GM12891 (cell line): ENCODE measurements around the gene FOXK1.
"Not testable (repeated sequence)": the region's sequence is repeated elsewhere in the genome, so short reads cannot be mapped to it uniquely, and the experiment has no call there.

Experiments
- DNase-seq: peaks from one replicate; pipeline ENCODE4 v3.0.0; 2011; ENCODE audit warnings: low spot score; ENCODE audit not compliant: insufficient read length
- FAIRE-seq: peaks from 2 replicates; lab custom pipeline; 2011; peaks lifted over from hg19 to GRCh38; lab: Jason Lieb, UNC
- PAX5 ChIP-seq: IDR thresholded peaks from 2 replicates; pipeline ENCODE4 v1.6.1; 2011; ENCODE audit warnings: low read length, moderate library complexity, mild to moderate bottlenecking; ENCODE audit not compliant: insufficient read depth, severe bottlenecking
- POLR2A ChIP-seq: IDR thresholded peaks from 2 replicates; pipeline ENCODE4 v1.6.1; 2011; ENCODE audit warnings: low read depth, low read length, control low read depth
- POLR2AphosphoS5 ChIP-seq: IDR thresholded peaks from 2 replicates; pipeline ENCODE4 v1.6.1; 2011; ENCODE audit warnings: low read depth, low read length, control low read depth
- POU2F2 ChIP-seq: IDR thresholded peaks from 2 replicates; pipeline ENCODE4 v1.6.1; 2011; ENCODE audit warnings: low read depth, mild to moderate bottlenecking, control low read depth, low read length, moderate library complexity
- SPI1 ChIP-seq: IDR thresholded peaks from 2 replicates; pipeline ENCODE4 v1.6.1; 2011; ENCODE audit warnings: low read depth, low read length, control low read depth
- TAF1 ChIP-seq: IDR thresholded peaks from 2 replicates; pipeline ENCODE4 v1.6.1; 2011; ENCODE audit warnings: low read depth, low read length, control low read depth

The FOXK1 gene

DNA sequence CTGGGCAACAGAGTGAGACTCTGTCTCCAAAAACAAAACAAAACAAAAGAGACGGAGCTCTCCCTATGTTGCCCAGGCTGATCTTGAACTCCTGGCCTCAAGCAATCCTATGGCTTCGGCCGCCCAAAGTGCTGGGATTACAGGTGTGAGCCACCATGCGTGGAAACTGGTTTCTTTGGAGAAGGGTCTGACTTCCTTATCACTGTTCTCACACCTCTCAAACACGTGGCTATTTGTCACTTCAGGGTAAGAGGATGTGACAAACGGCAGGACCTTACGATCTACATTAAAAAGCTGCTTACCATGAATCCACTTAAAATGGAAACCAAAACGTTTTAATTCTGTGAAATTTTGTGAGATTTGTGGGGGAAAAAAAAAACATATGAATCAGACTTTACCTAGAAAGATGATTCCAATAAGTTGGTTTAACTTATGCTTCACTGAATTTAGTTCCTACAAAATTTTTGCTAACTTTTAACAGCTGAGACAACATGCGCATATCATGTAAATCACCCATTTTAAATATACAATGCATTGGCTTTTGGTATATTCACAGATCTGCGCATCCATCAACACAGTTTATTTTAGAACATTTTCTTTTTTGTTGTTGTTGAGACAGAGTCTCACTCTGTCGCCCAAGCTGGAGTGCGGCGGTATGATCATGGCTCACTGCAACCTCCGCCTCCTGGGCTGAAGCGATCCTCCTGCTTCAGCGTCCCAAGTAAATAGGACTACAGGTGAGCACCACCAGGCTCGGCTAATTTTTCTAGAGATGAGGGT lies 18.7 kb upstream of the FOXK1 start:
- no peak for DNase-seq
- TF ChIP-seq SPI1 (no peak), PAX5 (no peak), POLR2AphosphoS5 (no peak), TAF1 (no peak), POU2F2 (no peak), POLR2A (no peak)
- no peak for FAIRE-seq

- DNase-seq (no peak), FAIRE-seq (no peak)
These were observed 16.4 kb upstream of the FOXK1 start for GRCh38 chr7:4665661-4666060.

GRCh38 chr7:4667776-4668509 lies 14.2 kb upstream of the FOXK1 start:
- no peak for FAIRE-seq
- no peak for TF ChIP-seq POU2F2
- TF ChIP-seq TAF1: no peak
- TF ChIP-seq POLR2A: no peak
- TF ChIP-seq POLR2AphosphoS5: no peak
- DNase-seq: no peak

More at GRCh38 chr7:4665661-4666060, 16.4 kb upstream of the FOXK1 start:
- TF ChIP-seq POLR2A (no peak), TAF1 (no peak), POLR2AphosphoS5 (no peak), POU2F2 (no peak), PAX5 (no peak), SPI1 (no peak)

- DNase-seq (no peak), FAIRE-seq (no peak)
- TF ChIP-seq PAX5 (no peak), TAF1 (no peak), POLR2AphosphoS5 (no peak), POU2F2 (no peak), SPI1 (no peak), POLR2A (no peak)
These were observed 13.6 kb upstream of the FOXK1 start for GRCh38 chr7:4668510-4668847.

- DNase-seq: no peak
- FAIRE-seq: no peak
- TF ChIP-seq SPI1 (no peak), TAF1 (no peak), POU2F2 (no peak), POLR2AphosphoS5 (no peak), POLR2A (no peak), PAX5 (no peak)
These were observed 11.3 kb upstream of the FOXK1 start for GRCh38 chr7:4670791-4671190.

- FAIRE-seq (no peak), DNase-seq (no peak)
- TF ChIP-seq TAF1 (no peak), POLR2A (no peak), PAX5 (no peak)
These were observed 6.2 kb upstream of the FOXK1 start for GRCh38 chr7:4675771-4676367.

DNA sequence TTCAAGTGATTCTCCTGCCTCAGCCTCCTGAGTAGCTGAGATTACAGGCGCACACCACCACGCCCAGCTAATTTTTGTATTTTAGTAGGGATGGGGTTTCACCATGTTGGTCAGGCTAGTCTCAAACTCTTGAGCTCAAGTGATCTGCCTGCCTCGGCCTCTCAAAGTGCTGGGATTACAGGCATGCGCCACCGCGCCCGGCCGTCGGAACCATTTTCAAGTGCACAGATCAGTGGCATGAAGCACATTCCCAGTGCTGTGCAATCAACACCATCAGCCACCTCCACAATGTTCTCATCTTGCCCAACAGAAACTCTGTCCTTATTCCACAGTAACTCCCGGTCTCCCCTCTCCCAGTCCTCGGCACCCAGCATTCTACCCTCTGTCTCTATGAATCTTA lies 4.6 kb upstream of the FOXK1 start:
- DNase-seq, FAIRE-seq: not testable (repeated sequence)

DNA sequence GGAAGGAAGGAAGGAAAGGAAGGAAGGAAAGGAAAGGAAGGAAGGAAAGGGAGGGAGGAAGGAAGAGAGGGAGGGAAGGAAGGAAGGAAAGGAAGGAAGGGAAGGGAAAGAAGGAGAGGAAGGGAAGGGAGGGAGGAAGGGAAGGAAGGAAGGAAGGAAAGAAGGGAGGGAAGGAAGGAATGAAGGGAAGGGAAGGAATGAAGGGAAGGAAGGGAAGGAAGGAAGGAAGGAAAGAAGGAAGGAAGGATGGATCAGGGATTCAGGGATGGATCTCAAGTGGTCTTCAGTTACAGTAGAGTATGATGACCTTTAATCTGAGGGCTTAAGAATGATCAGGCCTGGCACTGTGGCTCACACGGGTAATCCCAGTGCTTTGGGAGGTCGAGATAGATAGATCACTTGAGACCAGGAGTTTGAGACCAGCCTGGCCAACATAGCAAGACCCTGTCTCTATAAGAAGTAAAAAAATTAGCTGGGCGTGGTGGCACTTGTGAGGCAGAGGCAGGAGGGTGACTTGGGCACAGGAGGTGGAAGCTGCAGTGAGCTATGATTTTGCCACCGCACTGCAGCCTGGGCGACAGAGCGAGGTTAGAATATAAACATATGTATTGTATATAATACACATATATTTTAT lies 760 bp upstream of the FOXK1 start:
- no peak for TF ChIP-seq SPI1
- TF ChIP-seq TAF1: no peak
- no peak for TF ChIP-seq POLR2AphosphoS5
- no peak for TF ChIP-seq POLR2A
- TF ChIP-seq POU2F2: no peak
- no peak for TF ChIP-seq PAX5
- FAIRE-seq: no peak
- DNase-seq: no peak

- no peak for DNase-seq
- FAIRE-seq: peak; percentile 66
These were observed 537 bp downstream of the FOXK1 start for GRCh38 chr7:4682621-4683042.

More at GRCh38 chr7:4682621-4683042, 537 bp downstream of the FOXK1 start:
- no peak for TF ChIP-seq SPI1
- no peak for TF ChIP-seq TAF1
- no peak for TF ChIP-seq PAX5
- no peak for TF ChIP-seq POLR2AphosphoS5
- no peak for TF ChIP-seq POLR2A
- TF ChIP-seq POU2F2: no peak
